Nasal cavity respiratory epithelium epithelial cell of viscerocranial mucosa (primary cell): Measurements from ENCODE around the gene LRGUK. TPM values are rescaled to one million over a fixed set of nuclear protein-coding genes. Genes with fewer than 3 reads are reported as not detected.

ENCODE experiments used
- total RNA-seq: library from RNA; depleted of rRNA; stranded (reverse); fragments of >200 nt; gene quantifications from 2 replicates; pipeline ENCODE4 v1.2.3, GENCODE V29; 2014

The LRGUK gene
- 0.34 and 0.57 TPM in 2 replicates for total RNA-seq

GRCh38 chr7:134126966-134127848 lies at the start of gene LRGUK:
TSS of gene LRGUK (plus strand) at chr7:134127340. CDS start at chr7:134127368, 28 bp downstream.

Other genes starting within 250 kb of the LRGUK start
- gene SLC35B4, start 189.6 kb downstream of the LRGUK start, total RNA-seq: 4.1 and 15.7 TPM in 2 replicates